Renal cortex interstitium (tissue), 11 donors: ENCODE data around the gene ARMC10. TPM values are rescaled to one million over a fixed set of nuclear protein-coding genes. Genes with fewer than 3 reads are reported as not detected.
"Not testable (repeated sequence)": the region's sequence is repeated elsewhere in the genome, so short reads cannot be mapped to it uniquely, and the experiment has no call there.

Experiments
- DNase-seq, 11 donors: peaks; one replicate each; pipeline ENCODE4 v3.0.0-alpha.2; 2013; ENCODE audit warnings: low read depth in 9 of 11, low spot score in 4 of 11; ENCODE audit errors: extremely low read depth in 1 of 11
- polyA plus RNA-seq, 3 donors: library from polyadenylated mRNA; unstranded; fragments of 120-200 nt; gene quantifications; one replicate each; pipeline ENCODE4 v1.2.1, GENCODE V29; 2013; ENCODE audit not compliant: insufficient read length in 3 of 3

ARMC10 gene
- polyA plus RNA-seq, 3 donors = 54.1 to 67.3 (median 55.7) TPM

GRCh38 chr7:103141753-103142404 is 66.9 kb downstream of the ARMC10 start:
- no peak for DNase-seq

- DNase-seq = no peak
These were observed 67.6 kb downstream of the ARMC10 start for GRCh38 chr7:103142494-103142893.

DNA sequence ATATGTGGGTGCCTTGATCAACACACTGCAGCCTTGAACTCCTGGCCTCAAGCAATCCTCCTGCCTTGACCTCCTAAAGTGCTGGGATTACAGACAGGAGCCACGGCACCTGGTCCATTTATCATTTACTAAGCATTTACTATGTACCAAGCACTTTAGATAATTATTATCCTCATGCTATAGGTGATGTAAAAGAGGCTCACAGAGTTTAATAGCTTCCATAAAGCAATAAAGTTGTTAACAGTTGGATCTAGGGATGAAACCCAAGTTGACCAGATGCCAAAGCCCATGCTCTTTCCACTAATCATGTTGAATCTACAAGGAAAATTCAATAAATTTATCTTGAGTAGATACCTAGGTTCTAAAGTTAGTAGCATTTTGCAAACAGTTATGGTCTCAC is 68.9 kb downstream of the ARMC10 start:
- no peak for DNase-seq

- not testable (repeated sequence) for DNase-seq
These were observed 69.8 kb downstream of the ARMC10 start for GRCh38 chr7:103144754-103145153.

- DNase-seq = no peak
These were observed 73.4 kb downstream of the ARMC10 start for GRCh38 chr7:103148131-103148993.

Other genes starting within 250 kb of the ARMC10 start
- 10 to 100 TPM; 65.5 to 86.7 (median 82.3) TPM for gene LRRC17, start 162.1 kb upstream of the ARMC10 start, polyA plus RNA-seq
- gene FBXL13, start 344 bp upstream of the ARMC10 start, polyA plus RNA-seq = 1 to 10 TPM; 2.9 to 4.4 (median 2.9) TPM
- 10 to 100 TPM; 31.7 to 44.2 (median 41.0) TPM for gene NAPEPLD, start 74.0 kb downstream of the ARMC10 start, polyA plus RNA-seq
- 100 to 1,000 TPM in 1 of 3 donors, 10 to 100 TPM in 2; 95.0 to 116 (median 96.8) TPM for gene PMPCB, start 222.3 kb downstream of the ARMC10 start, polyA plus RNA-seq